ENCODE results near the gene HIVEP3. TPM values are rescaled to one million over a fixed set of nuclear protein-coding genes. Genes with fewer than 3 reads are reported as not detected.
A peak's percentile ranks its signal among the peaks of the same experiment; 100 is the strongest.

HIVEP3 gene
- total RNA-seq, 1 donor from 2014 or later = 10.1 TPM

GRCh38 chr1:41582851-41583657 lies 335.7 kb downstream of the HIVEP3 start:
- DNase-seq (ENCODE audit: low spot score) = peak; percentile 34

- DNase-seq (ENCODE audit: low spot score) = peak; percentile 29
Measured at GRCh38 chr1:41582351-41582750, 336.4 kb downstream of the HIVEP3 start.

GRCh38 chr1:41582004-41582325 lies 336.8 kb downstream of the HIVEP3 start:
- DNase-seq (ENCODE audit: low spot score) = no peak

GRCh38 chr1:41581216-41582003 lies 337.3 kb downstream of the HIVEP3 start:
- peak; percentile 29 for DNase-seq (ENCODE audit: low spot score)

GRCh38 chr1:41580520-41581172 lies 338.1 kb downstream of the HIVEP3 start:
- peak; percentile 20 for DNase-seq (ENCODE audit: low spot score)

GRCh38 chr1:41580021-41580420 lies 338.7 kb downstream of the HIVEP3 start:
- DNase-seq (ENCODE audit: low spot score) = peak; percentile 5

- DNase-seq (ENCODE audit: low spot score) = no peak
Measured at GRCh38 chr1:41578712-41579335, 339.9 kb downstream of the HIVEP3 start.

GRCh38 chr1:41576620-41577019 lies 342.1 kb downstream of the HIVEP3 start:
- no peak for DNase-seq (ENCODE audit: low spot score)

GRCh38 chr1:41576206-41576605 lies 342.5 kb downstream of the HIVEP3 start:
- no peak for DNase-seq (ENCODE audit: low spot score)

GRCh38 chr1:41574842-41575241 lies 343.9 kb downstream of the HIVEP3 start:
- DNase-seq (ENCODE audit: low spot score) = no peak

GRCh38 chr1:41573785-41574713 lies 344.7 kb downstream of the HIVEP3 start:
- peak; percentile 88 for DNase-seq (ENCODE audit: low spot score)

- no peak for DNase-seq (ENCODE audit: low spot score)
Measured at GRCh38 chr1:41573194-41573593, 345.5 kb downstream of the HIVEP3 start.

- peak; percentile 23 for DNase-seq (ENCODE audit: low spot score)
Measured at GRCh38 chr1:41572224-41572623, 346.5 kb downstream of the HIVEP3 start.

GRCh38 chr1:41571041-41571440 lies 347.7 kb downstream of the HIVEP3 start:
- DNase-seq (ENCODE audit: low spot score) = peak; percentile 22

- DNase-seq (ENCODE audit: low spot score) = peak; percentile 30
Measured at GRCh38 chr1:41568204-41568603, 350.5 kb downstream of the HIVEP3 start.

- DNase-seq (ENCODE audit: low spot score) = no peak
Measured at GRCh38 chr1:41566969-41567368, 351.8 kb downstream of the HIVEP3 start.

- DNase-seq (ENCODE audit: low spot score) = peak; percentile 29
Measured at GRCh38 chr1:41566274-41566885, 352.3 kb downstream of the HIVEP3 start.

- DNase-seq (ENCODE audit: low spot score) = peak; percentile 35
Measured at GRCh38 chr1:41564741-41565475, 353.8 kb downstream of the HIVEP3 start.

- peak; percentile 7 for DNase-seq (ENCODE audit: low spot score)
Measured at GRCh38 chr1:41562328-41562727, 356.4 kb downstream of the HIVEP3 start.

- no peak for DNase-seq (ENCODE audit: low spot score)
Measured at GRCh38 chr1:41560931-41561330, 357.8 kb downstream of the HIVEP3 start.
